Vagina (tissue), 2 donors: ENCODE measurements around the gene ELAVL2.

ENCODE experiments used
- CTCF ChIP-seq, 3 experiments: fragments of 450-650 bp in 2 of 3; fragments of 200-600 bp in 1 of 3; sonication (generic) in 1 of 3; IDR thresholded peaks; one replicate each; pipeline ENCODE4 v1.5.1; 2017 to 2019; ENCODE audit warnings: antibody characterized with exemption in 3 of 3, mild to moderate bottlenecking in 2 of 3, moderate library complexity in 2 of 3
- POLR2A ChIP-seq, 2 donors: fragments of 450-650 bp; IDR thresholded peaks; one replicate each; pipeline ENCODE4 v1.6.1; 2017; ENCODE audit warnings: antibody characterized with exemption in 2 of 2, mild to moderate bottlenecking in 2 of 2, moderate library complexity in 2 of 2
- POLR2AphosphoS5 ChIP-seq, 2 donors: sonication (generic); formaldehyde crosslinking; IDR thresholded peaks; one replicate each; pipeline ENCODE4 v1.9.0; 2017; ENCODE audit warnings: antibody characterized with exemption in 2 of 2, mild to moderate bottlenecking in 2 of 2, low read depth in 1 of 2; ENCODE audit not compliant: insufficient read depth in 1 of 2

- no peak for TF ChIP-seq CTCF (IDR thresholded peaks at IDR 0.05)
- TF ChIP-seq POLR2A (IDR thresholded peaks at IDR 0.05), result no peak
- TF ChIP-seq POLR2AphosphoS5 (IDR thresholded peaks at IDR 0.05; ENCODE audit: insufficient read depth in 1 of 2, low read depth in 1 of 2), result no peak
These were observed 182.3 kb downstream of the ELAVL2 start for GRCh38 chr9:23643656-23644258.
